HG02588 (cell line): ENCODE data around the gene HIRA.
A peak's percentile ranks its signal among the peaks of the same experiment; 100 is the strongest.
"Not testable (repeated sequence)": the region's sequence is repeated elsewhere in the genome, so short reads cannot be mapped to it uniquely, and the experiment has no call there.

Experiments used
- ATAC-seq: cut with Tn5 transposase; IDR thresholded peaks from one replicate; pipeline ENCODE4 v1.9.1; 2021; ENCODE audit warnings: mild to moderate bottlenecking, moderate library complexity; ENCODE audit not compliant: unreplicated experiment

Gene HIRA

GRCh38 chr22:19387575-19387974 is 44.0 kb downstream of the HIRA start:
- no peak for ATAC-seq

DNA sequence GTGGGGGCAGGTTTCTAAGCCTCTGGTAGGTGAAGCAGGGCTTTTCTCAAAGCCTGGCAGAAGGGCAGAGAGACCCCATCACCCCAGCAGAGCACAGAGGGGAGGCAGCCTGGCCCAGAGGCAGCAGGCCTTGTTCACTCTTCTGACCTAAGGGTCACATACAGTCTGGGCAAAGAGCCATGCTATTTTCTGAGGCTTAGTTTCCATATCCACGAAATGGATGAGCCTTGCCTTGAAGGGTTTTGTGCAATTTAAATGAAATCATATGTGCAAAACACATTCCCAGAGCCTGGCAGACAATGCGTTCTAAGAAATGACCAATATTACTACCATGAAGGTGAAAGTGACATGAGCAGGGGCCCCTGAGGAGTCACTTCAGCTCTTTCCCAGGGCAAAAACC is 44.5 kb downstream of the HIRA start:
- no peak for ATAC-seq

DNA sequence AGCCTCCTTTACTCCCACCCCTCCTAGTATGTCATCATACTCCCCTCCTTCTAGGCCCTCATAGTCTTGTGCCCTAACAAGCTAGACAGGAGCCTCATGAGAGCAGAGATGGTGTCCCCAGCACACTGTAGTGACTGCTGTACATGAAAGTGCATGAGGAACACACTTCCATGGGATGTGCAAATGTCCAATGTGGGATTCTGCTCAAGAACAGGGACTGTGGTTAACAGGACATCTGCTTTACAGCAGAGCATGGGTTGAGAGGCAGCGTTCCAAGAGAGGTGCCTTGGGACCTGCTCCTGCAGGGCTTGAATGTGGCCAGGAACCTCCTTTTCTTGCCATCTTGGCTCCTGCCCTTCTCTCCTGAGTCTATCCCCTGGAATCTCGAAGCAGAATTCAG is 45.3 kb downstream of the HIRA start:
- ATAC-seq: no peak

GRCh38 chr22:19385221-19385906 is 46.2 kb downstream of the HIRA start:
- ATAC-seq: no peak

DNA sequence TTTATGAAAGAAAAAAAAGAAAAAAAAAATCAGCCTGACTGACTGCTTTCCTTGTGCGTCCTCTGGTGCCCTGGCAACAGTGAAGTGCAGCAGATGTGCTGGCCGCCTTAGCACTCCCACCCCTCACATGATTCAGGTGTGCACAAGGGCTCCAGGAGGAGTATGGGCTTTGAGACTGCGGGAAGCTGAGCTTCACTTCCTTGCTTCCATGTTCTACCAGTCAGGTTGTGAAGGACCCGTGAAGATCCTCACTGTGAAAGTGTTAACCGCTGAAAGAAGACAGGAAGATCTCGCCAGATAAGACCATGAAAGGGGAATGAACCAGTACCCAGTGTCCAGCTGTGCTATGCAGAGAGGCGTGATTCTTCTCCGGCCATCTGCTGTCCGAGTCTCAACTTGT is 48.2 kb downstream of the HIRA start:
- no peak for ATAC-seq

DNA sequence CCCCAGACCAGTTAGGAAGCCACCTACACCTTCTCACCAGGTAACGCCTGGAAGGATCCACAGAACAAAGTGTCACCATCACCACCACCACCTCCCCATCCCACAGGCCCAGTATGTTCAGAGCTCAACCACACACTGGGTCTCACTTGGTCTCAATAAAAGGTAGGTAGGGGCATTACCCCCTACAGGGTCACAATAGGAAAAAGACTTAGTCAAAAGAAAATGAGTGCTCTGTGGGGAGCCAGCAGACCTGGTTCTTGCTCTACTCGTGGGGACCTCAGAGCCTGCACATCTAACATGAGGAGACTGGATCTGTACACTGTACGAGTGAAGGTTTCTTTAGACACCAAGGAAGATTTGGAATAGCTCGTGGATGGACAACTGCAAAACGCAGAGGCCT is 49.3 kb downstream of the HIRA start:
- ATAC-seq: no peak

GRCh38 chr22:19378344-19378674 is 53.2 kb downstream of the HIRA start:
- ATAC-seq: no peak

- no peak for ATAC-seq
Observed at GRCh38 chr22:19377565-19378343, 53.8 kb downstream of the HIRA start.

DNA sequence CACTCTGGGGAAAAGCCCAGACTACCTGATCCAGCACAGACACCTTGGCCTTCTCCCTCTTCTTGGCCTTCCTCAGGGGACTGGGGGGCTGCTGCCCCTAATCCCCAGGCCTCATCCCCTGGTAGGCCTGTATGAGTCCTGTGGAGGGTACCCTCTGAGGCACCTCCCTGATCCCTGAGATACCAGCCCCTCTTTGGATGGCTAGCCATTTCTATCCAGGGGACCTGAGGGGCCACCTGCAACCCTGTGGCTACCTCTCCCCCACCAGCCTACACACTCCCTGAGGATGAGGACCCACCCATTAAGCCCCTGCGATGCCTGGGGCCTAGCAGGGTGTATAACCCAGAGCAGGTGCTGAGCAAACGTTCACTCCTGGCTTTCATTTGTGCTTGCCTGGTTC is 54.6 kb downstream of the HIRA start:
- no peak for ATAC-seq

GRCh38 chr22:19376247-19376646 is 55.3 kb downstream of the HIRA start:
- no peak for ATAC-seq

- ATAC-seq: no peak
Observed at GRCh38 chr22:19375435-19375834, 56.1 kb downstream of the HIRA start.

DNA sequence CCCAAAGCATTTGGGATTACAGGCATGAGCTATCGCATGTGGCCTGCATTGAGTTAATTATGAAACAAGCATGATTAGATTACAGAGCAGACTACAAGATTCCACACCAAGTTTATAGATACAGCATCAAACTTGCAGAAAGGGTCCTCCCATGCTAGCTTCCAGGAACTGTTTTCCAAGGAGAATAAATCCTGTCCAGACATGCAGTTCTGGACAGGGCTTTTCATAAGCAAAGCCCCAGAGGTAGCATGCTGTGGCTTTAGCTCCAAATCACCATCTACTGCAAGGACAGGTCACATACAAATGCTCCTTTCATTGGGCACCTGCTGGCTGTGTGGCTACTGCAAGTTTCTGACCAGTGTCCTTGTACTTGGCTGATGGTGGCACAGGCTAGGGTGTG is 57.1 kb downstream of the HIRA start:
- ATAC-seq: no peak

DNA sequence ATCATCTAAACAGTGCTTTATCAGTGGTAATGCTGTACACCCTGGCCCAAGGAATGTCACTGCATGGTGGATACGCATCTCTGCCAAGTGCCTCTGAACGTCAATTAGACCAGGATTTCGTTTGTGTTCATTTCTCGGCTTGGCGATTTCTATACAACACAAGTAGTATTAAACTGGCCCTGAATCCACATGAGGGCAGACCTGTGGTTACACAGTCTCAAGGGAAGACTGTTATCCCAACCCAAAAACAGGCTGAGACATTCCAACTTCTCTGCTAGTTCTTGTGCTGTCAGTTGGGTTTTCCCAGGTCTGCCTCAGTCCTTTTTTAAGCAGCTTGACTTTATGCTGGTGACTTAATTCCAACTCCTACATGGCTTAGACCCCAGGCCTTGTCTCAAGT is 58.1 kb downstream of the HIRA start:
- no peak for ATAC-seq

DNA sequence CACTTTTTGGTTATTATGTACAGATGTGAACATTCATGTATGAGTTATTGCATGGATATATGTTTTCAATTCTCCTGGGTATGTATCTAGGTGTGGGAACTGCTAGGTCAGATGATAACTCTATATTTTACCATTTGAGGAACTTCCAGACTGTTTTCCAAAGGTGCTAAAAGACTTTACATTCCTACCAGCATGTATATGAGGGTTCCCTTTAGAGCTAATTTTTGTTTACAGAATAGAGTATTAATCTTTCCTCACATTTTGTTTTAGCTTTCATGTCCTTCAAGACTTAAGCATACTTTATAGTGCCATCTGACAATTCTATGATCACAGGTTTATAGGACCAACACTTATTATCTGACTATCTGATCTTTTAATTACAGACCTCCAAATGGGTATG is 59.6 kb downstream of the HIRA start:
- ATAC-seq: no peak

DNA sequence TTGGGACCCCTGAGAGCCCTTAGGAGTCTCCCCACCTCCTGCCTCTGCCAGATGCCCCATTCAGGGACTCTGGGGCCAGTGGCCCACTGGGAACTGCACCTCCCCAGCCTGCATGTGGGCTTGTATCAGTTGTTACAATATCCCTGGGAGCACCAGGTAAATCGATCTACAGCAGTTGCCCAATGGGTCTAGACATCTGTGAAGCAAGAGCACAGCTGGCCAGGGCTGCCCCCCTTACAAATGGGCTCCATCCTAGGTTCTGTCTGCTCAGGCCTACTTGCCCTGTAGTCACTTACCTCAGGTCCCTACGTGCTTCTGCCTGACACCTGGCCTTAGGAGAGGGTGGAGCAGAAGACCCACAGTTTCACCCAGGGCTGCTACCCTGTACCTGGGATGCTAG is 62.7 kb downstream of the HIRA start:
- ATAC-seq: no peak

DNA sequence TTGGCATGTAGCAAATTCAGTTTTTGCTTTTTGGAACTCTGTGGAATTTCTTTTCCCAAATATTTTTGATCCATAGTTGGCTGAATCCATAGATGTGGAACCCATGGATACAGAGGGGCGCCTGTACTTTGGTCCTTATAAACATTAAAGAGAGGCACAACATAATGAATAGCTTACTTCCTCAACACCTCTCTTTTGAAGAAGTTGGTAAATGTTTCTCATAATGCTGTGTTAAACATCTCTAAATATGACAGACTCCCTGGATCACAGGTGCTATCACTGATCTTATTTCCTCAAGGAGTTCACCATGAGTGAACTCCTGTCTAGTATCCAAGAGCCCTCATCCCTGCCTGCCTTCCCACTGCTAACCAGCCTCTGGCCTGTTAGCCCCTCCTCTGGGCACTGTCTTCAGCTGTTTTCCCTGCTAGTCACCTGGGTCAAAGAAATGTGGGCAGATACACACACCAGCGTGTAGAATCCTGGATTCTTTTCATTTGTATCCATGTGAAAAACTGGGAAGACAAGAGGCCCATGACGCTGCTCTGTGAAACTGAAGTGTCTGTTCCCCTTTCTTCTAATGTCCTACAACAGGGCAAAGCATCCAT is 63.7 kb downstream of the HIRA start:
- ATAC-seq: no peak

DNA sequence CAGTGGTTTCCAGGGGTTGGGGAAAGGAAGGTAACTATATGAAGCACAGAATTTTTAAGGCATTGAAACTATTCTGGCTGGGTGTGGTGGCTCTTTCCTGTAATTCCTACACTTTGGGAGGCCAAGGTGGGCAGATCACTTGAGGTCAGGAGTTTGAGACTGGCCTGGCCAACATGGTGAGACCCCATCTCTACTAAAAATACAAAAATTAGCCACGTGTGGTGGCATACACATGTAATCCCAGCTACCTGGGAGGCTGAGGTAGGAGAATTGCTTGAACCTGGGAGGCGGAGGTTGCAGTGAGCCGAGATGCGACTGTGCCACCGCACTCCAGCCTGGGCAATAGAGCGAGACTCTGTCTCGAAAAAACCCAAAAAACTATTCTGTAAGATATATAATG is 68.0 kb downstream of the HIRA start:
- not testable (repeated sequence) for ATAC-seq

GRCh38 chr22:19361501-19362103 is 69.9 kb downstream of the HIRA start:
- ATAC-seq: peak; percentile 66

GRCh38 chr22:19360862-19361261 is 70.7 kb downstream of the HIRA start:
- ATAC-seq: no peak

DNA sequence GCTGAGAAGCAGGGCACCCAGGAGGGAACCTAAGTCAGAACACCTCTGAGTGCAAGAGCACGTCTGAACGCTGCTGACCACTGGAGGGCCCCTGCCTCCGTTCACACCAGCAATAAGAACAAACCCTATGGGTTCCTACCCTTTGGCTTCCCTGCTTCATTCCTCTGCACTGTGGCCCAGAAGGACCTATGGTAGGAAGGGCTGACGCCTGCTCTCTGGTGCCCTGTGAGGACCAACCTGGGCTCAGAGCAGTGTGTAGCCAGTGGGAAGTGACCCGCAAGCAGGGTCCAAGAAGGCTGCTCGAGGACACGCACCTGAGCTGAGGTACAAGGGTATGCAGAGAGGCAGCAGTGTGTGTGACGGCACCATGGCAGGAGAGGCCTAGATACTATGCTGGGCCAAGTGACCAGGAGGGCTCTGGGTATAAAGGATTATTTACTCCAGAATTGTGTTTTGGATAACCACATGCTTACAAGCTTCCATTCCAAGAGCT is 71.2 kb downstream of the HIRA start:
- ATAC-seq: no peak

DNA sequence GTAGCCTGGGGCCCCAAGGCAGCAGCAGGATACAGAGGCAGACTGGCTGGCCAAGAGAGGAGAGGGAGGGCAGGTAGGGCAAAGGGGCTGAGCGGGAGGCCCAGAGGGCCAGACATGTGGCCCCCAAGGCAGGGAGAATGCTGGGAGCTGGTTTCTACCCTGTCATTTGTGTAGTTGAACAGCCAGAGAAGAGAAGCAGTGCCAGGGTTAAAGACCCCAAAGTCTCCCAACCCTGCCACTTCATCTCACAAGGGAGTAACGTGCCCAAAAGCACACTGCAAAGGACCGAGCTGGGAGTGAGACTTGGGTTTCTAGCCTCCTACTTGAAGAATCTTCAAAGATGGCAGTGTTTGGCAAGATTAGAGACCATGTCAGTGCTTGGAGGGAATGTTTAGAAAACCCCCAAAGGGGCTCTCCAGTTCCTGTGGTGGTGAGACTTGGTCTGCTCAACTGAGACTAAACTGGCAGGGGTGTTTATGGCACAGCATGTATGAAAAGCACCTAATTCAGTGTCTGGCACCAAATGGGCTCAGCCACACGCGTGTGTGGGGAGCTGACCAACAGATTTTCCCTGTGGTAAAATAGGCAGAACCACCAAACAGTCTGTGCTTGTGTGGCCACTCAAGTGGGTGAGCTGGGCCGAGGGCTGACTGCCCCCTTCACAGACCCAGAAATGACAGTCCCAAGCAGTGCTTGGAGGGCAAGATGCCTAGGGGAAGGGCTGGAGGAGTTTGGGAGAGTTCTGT is 71.8 kb downstream of the HIRA start:
- no peak for ATAC-seq
